ENCODE data around the gene CLPTM1L. TPM values are rescaled to one million over a fixed set of nuclear protein-coding genes. Genes with fewer than 3 reads are reported as not detected.
A peak's percentile ranks its signal among the peaks of the same experiment; 100 is the strongest.

The CLPTM1L gene
- total RNA-seq, 1 donor from 2014 or later: 100 TPM

- peaks cover 46% of the 10 kb centered on the region for H3K4me1 Mint-ChIP-seq
- no peak overlapping the region for H3K27ac Mint-ChIP-seq
- ATAC-seq (ENCODE audit: low read depth): no peak
- H3K4me3 Mint-ChIP-seq: no peak overlapping the region
- DNase-seq: peak; percentile 7
- no peak for TF ChIP-seq CTCF (IDR thresholded peaks at IDR 0.05)
- H3K36me3 Mint-ChIP-seq (ENCODE audit: low read depth): peaks cover 7% of the 10 kb centered on the region
- intact Hi-C loops (cut with micrococcal nuclease): no loop called here
- peaks cover 9% of the 10 kb centered on the region for H3K9me3 Mint-ChIP-seq
- ChIA-PET CTCF (no interaction called here), POLR2A (no interaction called here)
- H3K27me3 Mint-ChIP-seq: peaks cover 6% of the 10 kb centered on the region
Measured at GRCh38 chr5:1312206-1312605, 32.7 kb downstream of the CLPTM1L start.

- H3K4me1 Mint-ChIP-seq: peaks cover 41% of the 10 kb centered on the region
- POLR2A ChIA-PET: no interaction called here
Measured at GRCh38 chr5:1311439-1312055, 33.4 kb downstream of the CLPTM1L start.

GRCh38 chr5:1310118-1310517, 34.8 kb downstream of the CLPTM1L start:
- H3K9me3 Mint-ChIP-seq: peaks cover 9% of the 10 kb centered on the region
- no peak overlapping the region for H3K4me3 Mint-ChIP-seq
- intact Hi-C loops (cut with micrococcal nuclease): no loop called here
- H3K4me1 Mint-ChIP-seq: peaks cover 26% of the 10 kb centered on the region
- ChIA-PET POLR2A (no interaction called here), CTCF (no interaction called here)
- ATAC-seq (ENCODE audit: low read depth) (no peak), DNase-seq (no peak)
- H3K27ac Mint-ChIP-seq: no peak overlapping the region
- TF ChIP-seq CTCF (IDR thresholded peaks at IDR 0.05): no peak
- peaks cover 6% of the 10 kb centered on the region for H3K27me3 Mint-ChIP-seq
- H3K36me3 Mint-ChIP-seq (ENCODE audit: low read depth): no peaks in the 10 kb centered on the region

More at GRCh38 chr5:1311439-1312055, 33.4 kb downstream of the CLPTM1L start:
- DNase-seq (peak; percentile 7), ATAC-seq (ENCODE audit: low read depth) (no peak)
- Mint-ChIP-seq H3K36me3 (ENCODE audit: low read depth) (peaks cover 1% of the 10 kb centered on the region), H3K9me3 (peaks cover 9% of the 10 kb centered on the region), H3K27ac (no peak overlapping the region), H3K27me3 (peaks cover 6% of the 10 kb centered on the region), H3K4me3 (no peak overlapping the region)
- intact Hi-C loops (cut with micrococcal nuclease): no loop called here
- TF ChIP-seq CTCF (IDR thresholded peaks at IDR 0.05): no peak
- CTCF ChIA-PET: no interaction called here

- ChIA-PET POLR2A (no interaction called here), CTCF (no interaction called here)
- TF ChIP-seq CTCF (IDR thresholded peaks at IDR 0.05): no peak
- DNase-seq (no peak), ATAC-seq (ENCODE audit: low read depth) (no peak)
- Mint-ChIP-seq H3K4me3 (no peak overlapping the region), H3K27me3 (no peaks in the 10 kb centered on the region), H3K27ac (no peak overlapping the region), H3K9me3 (peaks cover 4% of the 10 kb centered on the region), H3K36me3 (ENCODE audit: low read depth) (no peaks in the 10 kb centered on the region), H3K4me1 (no peaks in the 10 kb centered on the region)
- intact Hi-C loops (cut with micrococcal nuclease): no loop called here
Measured at GRCh38 chr5:1304033-1304432, 40.9 kb downstream of the CLPTM1L start.

DNA sequence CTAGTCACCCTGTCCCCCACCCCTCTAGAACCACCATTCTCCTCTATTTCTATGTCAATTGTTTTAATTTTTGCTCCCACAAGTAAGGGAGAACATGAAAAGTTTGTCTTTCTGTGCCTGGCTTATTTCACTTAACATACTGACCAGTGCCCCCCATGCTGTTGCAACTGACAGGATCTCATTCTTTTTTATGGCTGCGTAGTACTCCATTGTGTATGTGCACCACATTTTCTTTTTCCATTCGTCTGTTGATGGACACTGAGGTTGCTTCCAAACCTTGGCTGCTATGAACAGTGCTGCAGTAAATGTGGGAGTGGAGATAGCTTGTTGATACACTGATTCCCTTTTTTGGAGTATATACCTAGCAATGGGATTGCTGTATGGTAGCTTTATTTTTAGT, 42.6 kb downstream of the CLPTM1L start:
- Mint-ChIP-seq H3K27me3 (no peaks in the 10 kb centered on the region), H3K27ac (no peak overlapping the region), H3K4me3 (no peak overlapping the region), H3K9me3 (peaks cover 4% of the 10 kb centered on the region), H3K4me1 (no peaks in the 10 kb centered on the region), H3K36me3 (ENCODE audit: low read depth) (no peaks in the 10 kb centered on the region)
- ChIA-PET POLR2A (no interaction called here), CTCF (no interaction called here)
- no peak for TF ChIP-seq CTCF (IDR thresholded peaks at IDR 0.05)
- ATAC-seq (ENCODE audit: low read depth) (no peak), DNase-seq (no peak)
- intact Hi-C loops (cut with micrococcal nuclease): no loop called here
